ENCODE measurements around the gene MTA2. TPM values are rescaled to one million over a fixed set of nuclear protein-coding genes. Genes with fewer than 3 reads are reported as not detected.
A peak's percentile ranks its signal among the peaks of the same experiment; 100 is the strongest.

Gene MTA2
- total and polyA plus RNA-seq, 12 donors, result 63.9 to 97.3 (median 73.5) TPM

- intact Hi-C loops (cut with DNase I), result no loop called here
- Histone ChIP-seq H3K4me1 (replicated peaks in 1 of 2) (peaks cover 9 to 15% of the 10 kb centered on the region in 2 donors), H3K36me3 (replicated peaks in 1 of 2) (peaks cover 0 to 27% of the 10 kb centered on the region in 2 donors)
These were observed 13.9 kb upstream of the MTA2 start for GRCh38 chr11:62615521-62615920.

DNA sequence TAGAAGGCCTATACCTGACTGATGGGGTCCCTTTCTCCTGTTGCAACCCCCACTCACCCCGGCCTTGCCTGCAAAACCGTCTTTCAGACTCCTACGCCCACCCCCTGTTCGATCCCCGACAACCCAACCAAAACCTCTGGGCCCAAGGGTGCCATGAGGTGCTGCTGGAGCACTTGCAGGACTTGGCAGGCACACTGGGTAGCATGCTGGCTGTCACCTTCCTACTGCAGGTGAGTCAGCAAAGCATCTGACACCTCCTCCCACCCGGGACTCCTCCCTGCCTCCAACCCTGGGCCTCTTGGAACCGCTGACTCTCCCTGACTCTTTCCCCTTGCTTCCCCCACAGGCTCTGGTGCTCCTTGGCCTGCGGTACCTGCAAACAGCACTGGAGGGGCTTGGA is 12.6 kb upstream of the MTA2 start:
- no peak for TF ChIP-seq CTCF (IDR thresholded peaks at IDR 0.05)
- TF ChIP-seq POLR2A (IDR thresholded peaks at IDR 0.05), result no peak
- Histone ChIP-seq H3K9me3 (replicated peaks in 1 of 3) (no peaks in the 10 kb centered on the region), H3K27me3 (no peaks in the 10 kb centered on the region), H3K4me1 (replicated peaks in 1 of 2) (peaks cover 9 to 19% of the 10 kb centered on the region in 2 donors), H3K27ac (peak overlapping the region in 1 of 5 donors; percentile 93), H3K4me3 (no peak overlapping the region), H3K36me3 (replicated peaks in 1 of 2) (peaks cover 0 to 29% of the 10 kb centered on the region in 2 donors)
- intact Hi-C loops (cut with DNase I), result no loop called here
- no peak for DNase-seq
- 78 to 87% (median 80%) methylated on average over 8 of the region's 8 CpGs for WGBS, 4 donors

More at GRCh38 chr11:62615521-62615920, 13.9 kb upstream of the MTA2 start:
- Histone ChIP-seq H3K9me3 (replicated peaks in 1 of 3) (no peaks in the 10 kb centered on the region), H3K4me3 (no peak overlapping the region), H3K27ac (no peak overlapping the region), H3K27me3 (no peaks in the 10 kb centered on the region)
- TF ChIP-seq CTCF (IDR thresholded peaks at IDR 0.05) (no peak), POLR2A (IDR thresholded peaks at IDR 0.05) (no peak)
- 90 to 95% (median 90%) methylated on average over 2 to 7 of the region's 7 CpGs for WGBS, 4 donors
- no peak for DNase-seq

- Histone ChIP-seq H3K27ac (peak overlapping the region in 4 of 5 donors; percentile 76 to 95 (median 89)), H3K36me3 (replicated peaks in 1 of 2) (peaks cover 0 to 35% of the 10 kb centered on the region in 2 donors), H3K4me3 (peak overlapping the region in 1 of 4 donors; percentile 67), H3K4me1 (replicated peaks in 1 of 2) (peaks cover 9 to 19% of the 10 kb centered on the region in 2 donors), H3K27me3 (no peaks in the 10 kb centered on the region), H3K9me3 (replicated peaks in 1 of 3) (no peaks in the 10 kb centered on the region)
- WGBS, 4 donors, result 34 to 47% (median 40%) methylated on average over 9 to 15 of the region's 15 CpGs; no CpG with 5 or more reads in 1 of the 4 donors
- TF ChIP-seq CTCF (IDR thresholded peaks at IDR 0.05), result no peak
- no peak for TF ChIP-seq POLR2A (IDR thresholded peaks at IDR 0.05)
- peak in 4 of 7 donors; percentile 28 to 56 (median 46) for DNase-seq
- intact Hi-C loops (cut with DNase I), result no loop called here
These were observed 11.7 kb upstream of the MTA2 start for GRCh38 chr11:62613291-62613778.

DNA sequence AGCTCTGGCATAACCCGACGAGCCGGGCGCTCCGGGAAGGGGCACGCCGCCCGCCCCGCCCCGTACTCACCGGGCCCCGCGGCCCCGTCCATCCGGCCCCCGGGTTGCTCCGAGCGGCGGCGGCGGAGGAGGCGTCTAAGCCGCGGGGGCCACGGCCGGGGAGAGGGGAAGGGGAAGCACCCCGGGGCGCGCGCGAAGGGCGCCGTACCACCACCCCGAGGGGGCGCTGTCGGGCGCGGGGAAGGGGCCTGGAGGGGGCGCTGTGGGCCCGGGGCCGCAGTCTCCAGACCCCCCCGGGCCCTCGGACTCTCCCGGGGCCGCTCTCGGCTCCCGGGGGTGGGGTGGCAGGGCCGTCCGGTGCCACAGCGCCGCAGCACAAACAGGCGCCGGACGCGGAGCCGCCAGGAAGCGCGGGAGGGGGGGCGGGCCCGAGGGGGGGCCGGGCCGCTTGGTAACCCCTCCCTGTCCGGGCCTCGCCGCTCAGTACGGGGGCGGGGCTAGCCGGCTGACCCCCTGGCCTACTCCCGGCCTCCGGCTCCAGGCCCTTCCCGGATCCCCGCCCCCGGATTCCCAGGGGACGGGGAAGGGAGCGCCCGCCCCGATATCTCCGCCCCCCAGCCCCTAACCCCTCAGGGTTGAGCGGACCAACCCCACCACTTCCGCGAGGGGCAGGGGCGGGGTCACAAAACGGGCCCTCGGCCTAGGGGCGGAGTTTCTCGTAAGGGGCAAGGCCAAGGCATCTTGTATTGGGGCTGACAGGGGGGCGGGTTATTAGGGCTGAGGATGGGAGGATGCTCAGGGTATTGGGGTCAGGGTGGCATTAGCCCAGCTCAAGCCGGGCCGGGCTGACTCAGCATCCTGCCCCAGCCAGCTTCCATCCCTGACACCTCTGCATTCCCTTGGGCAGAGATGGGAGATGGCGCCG is 11.0 kb upstream of the MTA2 start, which contains the start of the genes EML3 and ROM1:
Gene EML3 (minus strand): TSS at position 410 of the 925 bp plus-strand sequence. CDS start 318 bp downstream, at position 92.
Gene ROM1 (plus strand): TSS at position 892 of the 925 bp plus-strand sequence. CDS start 25 bp downstream, at position 917.
- TF ChIP-seq CTCF (IDR thresholded peaks at IDR 0.05) (peak; percentile 25 to 91 (median 66)), POLR2A (IDR thresholded peaks at IDR 0.05) (peak in 1 of 2 donors; percentile 21)
- Histone ChIP-seq H3K4me3 (peak within 1 kb of the TSS in 3 of 4 donors; percentile 35 to 67 (median 65)), H3K4me1 (replicated peaks in 1 of 2) (peaks cover 9 to 19% of the 10 kb centered on the region in 2 donors), H3K27me3 (no peaks in the 10 kb centered on the region), H3K36me3 (replicated peaks in 1 of 2) (peaks cover 0 to 42% of the 10 kb centered on the region in 2 donors), H3K27ac (peak within 1 kb of the TSS; percentile 50 to 95 (median 85)), H3K9me3 (replicated peaks in 1 of 3) (no peaks in the 10 kb centered on the region)
- WGBS, 4 donors, result 0 to 3% (median 2%) methylated on average over 2 to 88 of the region's 91 CpGs
- DNase-seq, result peak; percentile 84 to 95 (median 92)
- intact Hi-C loops (cut with DNase I), result no loop called here
